ENCODE results near the gene SAMD4A. TPM values are rescaled to one million over a fixed set of nuclear protein-coding genes. Genes with fewer than 3 reads are reported as not detected.

Gene SAMD4A
- total RNA-seq, 3 donors from 2014 or later: 28.5 to 44.6 (median 36.2) TPM

DNA sequence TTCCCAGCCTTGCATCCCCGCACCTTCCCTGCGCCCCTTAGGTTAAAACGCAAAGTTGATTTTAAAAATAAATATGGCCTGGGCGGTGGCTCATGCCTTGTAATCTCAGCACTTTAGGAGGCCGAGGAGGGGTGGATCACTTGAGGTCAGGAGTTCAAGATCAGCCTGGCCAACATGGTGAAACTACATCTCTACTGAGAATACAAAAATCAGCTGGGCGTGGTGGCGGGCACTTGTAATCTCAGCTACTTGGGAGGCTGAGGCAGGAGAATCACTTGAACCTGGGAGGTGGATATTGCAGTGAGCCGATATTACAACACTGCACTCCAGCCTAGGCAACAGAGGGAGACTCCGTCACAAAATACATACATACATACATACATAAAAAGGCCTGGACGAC is 239.7 kb downstream of the SAMD4A start:
- Histone ChIP-seq H3K36me3 (no peaks in the 10 kb centered on the region), H3K27ac (no peak overlapping the region), H3K9me3 (no peaks in the 10 kb centered on the region), H3K27me3 (no peaks in the 10 kb centered on the region), H3K4me3 (no peak overlapping the region), H3K4me1 (no peaks in the 10 kb centered on the region)
- TF ChIP-seq, protein P1, sequence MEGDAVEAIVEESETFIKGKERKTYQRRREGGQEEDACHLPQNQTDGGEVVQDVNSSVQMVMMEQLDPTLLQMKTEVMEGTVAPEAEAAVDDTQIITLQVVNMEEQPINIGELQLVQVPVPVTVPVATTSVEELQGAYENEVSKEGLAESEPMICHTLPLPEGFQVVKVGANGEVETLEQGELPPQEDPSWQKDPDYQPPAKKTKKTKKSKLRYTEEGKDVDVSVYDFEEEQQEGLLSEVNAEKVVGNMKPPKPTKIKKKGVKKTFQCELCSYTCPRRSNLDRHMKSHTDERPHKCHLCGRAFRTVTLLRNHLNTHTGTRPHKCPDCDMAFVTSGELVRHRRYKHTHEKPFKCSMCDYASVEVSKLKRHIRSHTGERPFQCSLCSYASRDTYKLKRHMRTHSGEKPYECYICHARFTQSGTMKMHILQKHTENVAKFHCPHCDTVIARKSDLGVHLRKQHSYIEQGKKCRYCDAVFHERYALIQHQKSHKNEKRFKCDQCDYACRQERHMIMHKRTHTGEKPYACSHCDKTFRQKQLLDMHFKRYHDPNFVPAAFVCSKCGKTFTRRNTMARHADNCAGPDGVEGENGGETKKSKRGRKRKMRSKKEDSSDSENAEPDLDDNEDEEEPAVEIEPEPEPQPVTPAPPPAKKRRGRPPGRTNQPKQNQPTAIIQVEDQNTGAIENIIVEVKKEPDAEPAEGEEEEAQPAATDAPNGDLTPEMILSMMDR (IDR thresholded peaks at IDR 0.05): no peak
- TF ChIP-seq POLR2AphosphoS5 (IDR thresholded peaks at IDR 0.05): no peak
- no peak for TF ChIP-seq POLR2A (IDR thresholded peaks at IDR 0.05)
- intact Hi-C loops (cut with DNase I; ENCODE audit: low total_unique reads): no loop called here
- no peak for DNase-seq (ENCODE audit: low spot score in 2 of 2)

- no peak for TF ChIP-seq POLR2AphosphoS5 (IDR thresholded peaks at IDR 0.05)
- no peak for TF ChIP-seq POLR2A (IDR thresholded peaks at IDR 0.05)
- TF ChIP-seq, protein P1 (IDR thresholded peaks at IDR 0.05): no peak
- H3K36me3 ChIP-seq: no peaks in the 10 kb centered on the region
- H3K9me3 ChIP-seq: no peaks in the 10 kb centered on the region
- no peak overlapping the region for H3K27ac ChIP-seq
- intact Hi-C loops (cut with DNase I; ENCODE audit: low total_unique reads): no loop called here
- no peak overlapping the region for H3K4me3 ChIP-seq
- no peak for DNase-seq (ENCODE audit: low spot score in 2 of 2)
- H3K4me1 ChIP-seq: no peaks in the 10 kb centered on the region
- no peaks in the 10 kb centered on the region for H3K27me3 ChIP-seq
Measured at GRCh38 chr14:54807428-54807827, 240.5 kb downstream of the SAMD4A start.

DNA sequence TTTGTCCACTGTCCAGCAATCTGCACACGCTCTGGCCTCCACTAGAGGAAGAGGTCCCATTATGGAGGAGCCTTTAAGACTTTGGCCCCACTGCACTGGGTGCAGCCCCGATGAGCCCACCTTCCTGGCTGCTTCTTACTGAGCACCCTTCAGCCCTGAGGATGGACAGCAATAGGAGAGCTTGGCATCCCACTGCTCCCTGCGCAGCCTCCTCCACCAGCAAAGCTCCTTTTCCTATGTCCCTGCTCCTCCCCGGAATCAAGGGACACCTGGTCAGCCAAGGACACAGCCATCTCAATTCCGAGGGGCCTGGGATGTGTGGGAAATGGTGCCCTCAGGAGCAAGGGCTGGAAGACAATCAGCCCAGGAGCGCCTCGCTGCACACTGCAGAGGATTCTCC is 241.0 kb downstream of the SAMD4A start:
- Histone ChIP-seq H3K4me3 (no peak overlapping the region), H3K36me3 (no peaks in the 10 kb centered on the region), H3K4me1 (no peaks in the 10 kb centered on the region), H3K9me3 (no peaks in the 10 kb centered on the region), H3K27me3 (no peaks in the 10 kb centered on the region), H3K27ac (no peak overlapping the region)
- intact Hi-C loops (cut with DNase I; ENCODE audit: low total_unique reads): no loop called here
- TF ChIP-seq POLR2A (IDR thresholded peaks at IDR 0.05) (no peak), POLR2AphosphoS5 (IDR thresholded peaks at IDR 0.05) (no peak)
- TF ChIP-seq, protein P1 (IDR thresholded peaks at IDR 0.05): no peak
- DNase-seq (ENCODE audit: low spot score in 2 of 2): no peak

GRCh38 chr14:54808326-54809161 is 241.6 kb downstream of the SAMD4A start:
- DNase-seq (ENCODE audit: low spot score in 2 of 2): no peak
- no peaks in the 10 kb centered on the region for H3K9me3 ChIP-seq
- TF ChIP-seq, protein P1 (IDR thresholded peaks at IDR 0.05): no peak
- no peak overlapping the region for H3K4me3 ChIP-seq
- no peaks in the 10 kb centered on the region for H3K36me3 ChIP-seq
- no peaks in the 10 kb centered on the region for H3K27me3 ChIP-seq
- H3K4me1 ChIP-seq: no peaks in the 10 kb centered on the region
- no peak overlapping the region for H3K27ac ChIP-seq
- intact Hi-C loops (cut with DNase I; ENCODE audit: low total_unique reads): no loop called here

- intact Hi-C loops (cut with DNase I; ENCODE audit: low total_unique reads): no loop called here
- no peak overlapping the region for H3K4me3 ChIP-seq
Measured at GRCh38 chr14:54809767-54810166, 242.8 kb downstream of the SAMD4A start.

More at GRCh38 chr14:54809767-54810166, 242.8 kb downstream of the SAMD4A start:
- no peaks in the 10 kb centered on the region for H3K4me1 ChIP-seq
- no peaks in the 10 kb centered on the region for H3K36me3 ChIP-seq
- H3K27ac ChIP-seq: no peak overlapping the region
- H3K9me3 ChIP-seq: no peaks in the 10 kb centered on the region
- no peak for DNase-seq (ENCODE audit: low spot score in 2 of 2)
- TF ChIP-seq, protein P1 (IDR thresholded peaks at IDR 0.05): no peak
- TF ChIP-seq POLR2A (IDR thresholded peaks at IDR 0.05) (no peak), POLR2AphosphoS5 (IDR thresholded peaks at IDR 0.05) (no peak)
- H3K27me3 ChIP-seq: no peaks in the 10 kb centered on the region
